ENCODE data around the gene NINJ1.

GRCh38 chr9:93087971-93088655 lies 45.9 kb downstream of the NINJ1 start:
- TF ChIP-seq FOXJ3 (CRISPR knock-in tag; IDR thresholded peaks at IDR 0.05; ENCODE audit: borderline replicate concordance) (no peak), ZNF281 (CRISPR knock-in tag; IDR thresholded peaks at IDR 0.05) (no peak), PRDM15 (CRISPR knock-in tag; IDR thresholded peaks at IDR 0.05) (no peak), CTCF (IDR thresholded peaks at IDR 0.05) (no peak), NR1H2 (CRISPR knock-in tag; IDR thresholded peaks at IDR 0.05) (no peak), GABPB1 (CRISPR knock-in tag; IDR thresholded peaks at IDR 0.05) (no peak)
- TF ChIP-seq, protein P1, sequence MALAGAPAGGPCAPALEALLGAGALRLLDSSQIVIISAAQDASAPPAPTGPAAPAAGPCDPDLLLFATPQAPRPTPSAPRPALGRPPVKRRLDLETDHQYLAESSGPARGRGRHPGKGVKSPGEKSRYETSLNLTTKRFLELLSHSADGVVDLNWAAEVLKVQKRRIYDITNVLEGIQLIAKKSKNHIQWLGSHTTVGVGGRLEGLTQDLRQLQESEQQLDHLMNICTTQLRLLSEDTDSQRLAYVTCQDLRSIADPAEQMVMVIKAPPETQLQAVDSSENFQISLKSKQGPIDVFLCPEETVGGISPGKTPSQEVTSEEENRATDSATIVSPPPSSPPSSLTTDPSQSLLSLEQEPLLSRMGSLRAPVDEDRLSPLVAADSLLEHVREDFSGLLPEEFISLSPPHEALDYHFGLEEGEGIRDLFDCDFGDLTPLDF (CRISPR knock-in tag; IDR thresholded peaks at IDR 0.05) = no peak
- TF ChIP-seq, protein P2, sequence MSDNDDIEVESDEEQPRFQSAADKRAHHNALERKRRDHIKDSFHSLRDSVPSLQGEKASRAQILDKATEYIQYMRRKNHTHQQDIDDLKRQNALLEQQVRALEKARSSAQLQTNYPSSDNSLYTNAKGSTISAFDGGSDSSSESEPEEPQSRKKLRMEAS (CRISPR knock-in tag; IDR thresholded peaks at IDR 0.05) = no peak
- TF ChIP-seq, protein P3, sequence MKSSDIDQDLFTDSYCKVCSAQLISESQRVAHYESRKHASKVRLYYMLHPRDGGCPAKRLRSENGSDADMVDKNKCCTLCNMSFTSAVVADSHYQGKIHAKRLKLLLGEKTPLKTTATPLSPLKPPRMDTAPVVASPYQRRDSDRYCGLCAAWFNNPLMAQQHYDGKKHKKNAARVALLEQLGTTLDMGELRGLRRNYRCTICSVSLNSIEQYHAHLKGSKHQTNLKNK (CRISPR knock-in tag; IDR thresholded peaks at IDR 0.05) = no peak
